ENCODE data around the gene ELFN1.

GRCh38 chr7:1737956-1738355, 67.9 kb downstream of the ELFN1 start:
- TF ChIP-seq CTCF (IDR thresholded peaks at IDR 0.05 in 2 of 3, conservative IDR thresholded peaks at IDR 0.05 in 1 of 3; ENCODE audit: insufficient read depth in 2 of 3, low read depth in 1 of 3, low read length in 3 of 3), result no peak
- no peak for TF ChIP-seq CREM (IDR thresholded peaks at IDR 0.05; ENCODE audit: low read depth)
